HCT116 (cell line): ENCODE measurements around the gene PIK3R1. TPM values are rescaled to one million over a fixed set of nuclear protein-coding genes. Genes with fewer than 3 reads are reported as not detected.

Experiments
- ATAC-seq: fragments of 200-7000 bp; cut with Tn5 transposase; 2 replicates; pipeline ENCODE4 v1.9.1; 2020; ENCODE audit warnings: mild to moderate bottlenecking, moderate library complexity
- BruUV-seq: library from RNA; stranded (reverse); fragments of 400-500 nt; replicated peaks from 2 replicates; lab custom pipeline; 2021; lab: Mats Ljungman, UMichigan
- CTCF ChIA-PET: fragments of 300-600 bp; sonication (Branson Sonifier 250); formaldehyde crosslinking; loops from one replicate; lab custom pipeline; 2021; ENCODE audit warnings: antibody characterized with exemption; lab: Charles Lee
- POLR2A ChIA-PET: fragments of 300-600, 350-600 bp; sonication (Branson Sonifier 250); formaldehyde crosslinking; loops from one replicate; lab custom pipeline; 2021; ENCODE audit warnings: antibody characterized with exemption; lab: Charles Lee
- RAD21 ChIA-PET, 2 experiments: fragments of 300-600 bp; sonication (Branson Sonifier 250); formaldehyde crosslinking; loops; one replicate each; lab custom pipeline; 2023; ENCODE audit warnings: low total read pairs in 2 of 2; ENCODE audit not compliant: uncharacterized antibody in 2 of 2, unreplicated experiment in 2 of 2, low non-redundant PET in 1 of 2; lab: Charles Lee
- DNase-seq: peaks from one replicate; pipeline ENCODE4 v3.0.0-alpha.2; 2010; ENCODE audit warnings: low read depth, low spot score
- H2AFZ ChIP-seq: fragments of 200-600 bp; shearing (Covaris generic), sonication (generic); 2 replicates; pipeline ENCODE4 v1.6.1; 2017; ENCODE audit warnings: low read depth, mixed run types, mixed read lengths, antibody characterized with exemption, low read length; ENCODE audit not compliant: poor library complexity, severe bottlenecking
- H3K27ac ChIP-seq: 2 replicates; pipeline ENCODE4 v1.5.1; 2012; ENCODE audit warnings: low read depth, low read length
- H3K27me3 ChIP-seq: fragments of 200-600 bp; sonication (generic); 2 replicates; pipeline ENCODE4 v1.6.1; 2016; ENCODE audit warnings: mixed run types, low read length, mixed read lengths; ENCODE audit not compliant: insufficient read depth
- H3K36me3 ChIP-seq, 2 experiments: fragments of 200-500 bp in 1 of 2; fragments of 200-600 bp in 1 of 2; sonication (Bioruptor generic) in 1 of 2; sonication (generic) in 1 of 2; 2 replicates each; pipeline versions ENCODE4 v1.5.1 to v1.6.1; 2014 to 2016; ENCODE audit warnings: low read length in 2 of 2, inconsistent platforms in 1 of 2, mixed read lengths in 1 of 2, mixed run types in 1 of 2; ENCODE audit not compliant: insufficient read depth in 2 of 2, control insufficient read depth in 1 of 2
- H3K4me1 ChIP-seq, 2 experiments: fragments of 200-600 bp in 1 of 2; sonication (generic) in 1 of 2; 2 replicates each; pipeline versions ENCODE4 v1.5.1 to v1.6.1; 2012 to 2017; ENCODE audit warnings: low read length in 2 of 2, inconsistent platforms in 1 of 2, mild to moderate bottlenecking in 1 of 2, mixed read lengths in 1 of 2, mixed run types in 1 of 2, moderate library complexity in 1 of 2; ENCODE audit not compliant: insufficient read depth in 2 of 2, control insufficient read depth in 1 of 2
- H3K4me2 ChIP-seq: fragments of 200-600 bp; sonication (generic); 2 replicates; pipeline ENCODE4 v1.6.1; 2017; ENCODE audit warnings: mixed run types, low read length, mixed read lengths
- H3K4me3 ChIP-seq, 2 experiments: fragments of 200-600 bp in 1 of 2; sonication (generic) in 1 of 2; replicated peaks in 1 of 2; 2 replicates each; pipeline ENCODE4 v1.5.1; 2011 to 2016; ENCODE audit warnings: low read length in 2 of 2, control low read depth in 1 of 2, low read depth in 1 of 2, mild to moderate bottlenecking in 1 of 2, mixed read lengths in 1 of 2, mixed run types in 1 of 2
- H3K79me2 ChIP-seq: fragments of 200-600 bp; sonication (generic); 2 replicates; pipeline ENCODE4 v1.6.1; 2017; ENCODE audit warnings: mild to moderate bottlenecking, mixed run types, low read length, moderate library complexity, mixed read lengths; ENCODE audit not compliant: insufficient read depth
- H3K9ac ChIP-seq: fragments of 200-600 bp; sonication (generic); 2 replicates; pipeline ENCODE4 v1.6.1; 2016; ENCODE audit warnings: low read length, mixed read lengths
- H3K9me2 ChIP-seq: fragments of 200-600 bp; sonication (generic), shearing (Covaris generic); 2 replicates; pipeline ENCODE4 v1.6.1; 2017; ENCODE audit warnings: mixed run types, mild to moderate bottlenecking, moderate library complexity; ENCODE audit not compliant: insufficient read depth
- H3K9me3 ChIP-seq, 2 experiments: fragments of 200-500 bp in 1 of 2; fragments of 200-600 bp in 1 of 2; sonication (Bioruptor generic) in 1 of 2; sonication (generic) in 1 of 2; 2 replicates each; pipeline ENCODE4 v1.6.1; 2014 to 2017; ENCODE audit warnings: low read length in 2 of 2, mixed read lengths in 2 of 2, inconsistent platforms in 1 of 2, low read depth in 1 of 2, mild to moderate bottlenecking in 1 of 2, mixed run types in 1 of 2, moderate library complexity in 1 of 2; ENCODE audit not compliant: control insufficient read depth in 1 of 2, insufficient read depth in 1 of 2
- H4K20me1 ChIP-seq: fragments of 200-600 bp; sonication (generic), shearing (Covaris generic); 2 replicates; pipeline ENCODE4 v1.6.1; 2017; ENCODE audit warnings: mixed run types, mild to moderate bottlenecking, moderate library complexity; ENCODE audit not compliant: insufficient read depth
- CBX3 ChIP-seq: IDR thresholded peaks from 2 replicates; pipeline ENCODE4 v1.6.1; 2012; ENCODE audit warnings: low read depth
- CEBPB ChIP-seq: IDR thresholded peaks from 2 replicates; pipeline ENCODE4 v1.6.1; 2012; ENCODE audit warnings: low read depth
- EGR1 ChIP-seq: IDR thresholded peaks from 2 replicates; pipeline ENCODE4 v1.6.1; 2012; ENCODE audit warnings: low read depth
- ELF1 ChIP-seq: IDR thresholded peaks from 2 replicates; pipeline ENCODE4 v1.6.1; 2012; ENCODE audit warnings: low read depth, borderline replicate concordance
- EZH2 ChIP-seq: fragments of 200-600 bp; sonication (generic); IDR thresholded peaks from 2 replicates; pipeline ENCODE4 v1.6.1; 2017; ENCODE audit warnings: antibody characterized with exemption, mixed run types
- EZH2phosphoT487 ChIP-seq: fragments of 200-600 bp; IDR thresholded peaks from 2 replicates; pipeline ENCODE4 v1.6.1; 2018; ENCODE audit warnings: antibody characterized with exemption, borderline replicate concordance
- FOSL1 ChIP-seq: IDR thresholded peaks from 2 replicates; pipeline ENCODE4 v1.6.1; 2012; ENCODE audit warnings: low read depth
- POLR2A ChIP-seq: IDR thresholded peaks from 2 replicates; pipeline ENCODE4 v1.7.0; 2011; ENCODE audit warnings: borderline replicate concordance; ENCODE audit not compliant: insufficient read depth, insufficient read length; ENCODE audit errors: extremely low read depth
- POLR2AphosphoS5 ChIP-seq: IDR thresholded peaks from 2 replicates; pipeline ENCODE4 v1.6.1; 2011; ENCODE audit warnings: mild to moderate bottlenecking, low read depth, low read length, moderate library complexity
- RAD21 ChIP-seq: IDR thresholded peaks from 2 replicates; pipeline ENCODE4 v1.6.1; 2012; ENCODE audit warnings: low read depth, mild to moderate bottlenecking
- SP1 ChIP-seq: IDR thresholded peaks from 2 replicates; pipeline ENCODE4 v1.6.1; 2012; ENCODE audit warnings: low read depth
- SRF ChIP-seq: IDR thresholded peaks from 2 replicates; pipeline ENCODE4 v1.6.1; 2012; ENCODE audit warnings: low read depth
- TCF7L2 ChIP-seq: IDR thresholded peaks from 2 replicates; pipeline ENCODE4 v1.7.0; 2011; ENCODE audit warnings: borderline replicate concordance, inconsistent platforms; ENCODE audit not compliant: insufficient read depth, insufficient read length; ENCODE audit errors: extremely low read depth
- YY1 ChIP-seq: IDR thresholded peaks from 2 replicates; pipeline ENCODE4 v1.6.1; 2011; ENCODE audit warnings: low read length, low read depth, moderate library complexity, mild to moderate bottlenecking; ENCODE audit not compliant: insufficient replicate concordance; ENCODE audit errors: extremely low read depth
- ZFX ChIP-seq: fragments of 450-650 bp; IDR thresholded peaks from 2 replicates; pipeline ENCODE4 v1.6.1; 2017
- ZNF274 ChIP-seq: fragments of 200-500 bp; sonication (Bioruptor generic); IDR thresholded peaks from 2 replicates; pipeline ENCODE4 v1.6.1; 2014; ENCODE audit warnings: mild to moderate bottlenecking, low read depth, low read length, inconsistent platforms
- intact Hi-C: fragments of 100-400 bp; cut with micrococcal nuclease; formaldehyde crosslinking; loops from 2 replicates; pipeline ENCODE4 v1.10.0; 2022
- total RNA-seq: library from RNA; stranded (reverse); gene quantifications from one replicate; pipeline ENCODE4 v1.2.1, GENCODE V29; 2021; ENCODE audit not compliant: unreplicated experiment
- TF ChIP-seq, protein P1 (sequence below), 3 experiments: fragments of 200-600 bp in 1 of 3; sonication (generic) in 1 of 3; IDR thresholded peaks in 2 of 3; conservative IDR thresholded peaks in 1 of 3; 2 replicates each; pipeline ENCODE4 v1.5.1; 2012 to 2017; ENCODE audit warnings: low read depth in 2 of 3, low read length in 2 of 3, antibody characterized with exemption in 1 of 3, borderline replicate concordance in 1 of 3, control low read depth in 1 of 3, mild to moderate bottlenecking in 1 of 3, mixed read lengths in 1 of 3, mixed run types in 1 of 3, moderate library complexity in 1 of 3; ENCODE audit not compliant: insufficient read depth in 1 of 3
- TF ChIP-seq, protein P2 (sequence below): IDR thresholded peaks from 2 replicates; pipeline ENCODE4 v1.6.1; 2012; ENCODE audit warnings: low read depth
- TF ChIP-seq, protein P3 (sequence below): IDR thresholded peaks from 2 replicates; pipeline ENCODE4 v1.6.1; 2011; ENCODE audit warnings: mild to moderate bottlenecking, low read length, moderate library complexity; ENCODE audit not compliant: insufficient replicate concordance; ENCODE audit errors: extremely low read depth

PIK3R1 gene
- total RNA-seq, 1 experiment from 2014 or later = 7.2 TPM

DNA sequence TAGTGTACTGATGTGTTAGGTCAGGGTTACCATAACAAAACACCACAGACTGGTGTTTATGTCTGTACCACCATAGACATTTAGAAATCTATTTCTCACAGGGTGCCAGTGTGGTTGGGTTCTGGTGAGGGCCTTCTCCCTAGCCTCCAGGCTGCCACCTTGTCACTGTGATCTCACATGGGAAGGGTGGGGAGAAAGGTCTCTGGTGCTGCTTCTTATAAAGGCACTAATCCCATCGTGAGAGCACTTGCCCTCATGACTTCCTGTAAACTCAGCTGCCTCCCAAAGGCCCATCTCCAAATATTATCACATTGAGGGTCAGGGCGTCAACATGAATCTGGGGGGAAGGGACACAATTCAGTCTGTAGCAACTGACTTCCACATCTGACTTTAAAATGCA lies 49.8 kb downstream of the PIK3R1 start:
- Histone ChIP-seq H3K9me3 (no peaks in the 10 kb centered on the region), H3K9ac (no peak overlapping the region), H3K27ac (no peak overlapping the region), H2AFZ (no peak overlapping the region), H3K4me2 (no peak overlapping the region), H3K27me3 (no peaks in the 10 kb centered on the region), H3K36me3 (no peaks in the 10 kb centered on the region), H3K79me2 (no peaks in the 10 kb centered on the region), H3K4me1 (no peaks in the 10 kb centered on the region), H3K4me3 (no peak overlapping the region), H4K20me1 (no peaks in the 10 kb centered on the region), H3K9me2 (no peaks in the 10 kb centered on the region)
- no TSS peak for BruUV-seq
- no peak for TF ChIP-seq EZH2
- TF ChIP-seq TCF7L2 = no peak
- TF ChIP-seq, protein P1, sequence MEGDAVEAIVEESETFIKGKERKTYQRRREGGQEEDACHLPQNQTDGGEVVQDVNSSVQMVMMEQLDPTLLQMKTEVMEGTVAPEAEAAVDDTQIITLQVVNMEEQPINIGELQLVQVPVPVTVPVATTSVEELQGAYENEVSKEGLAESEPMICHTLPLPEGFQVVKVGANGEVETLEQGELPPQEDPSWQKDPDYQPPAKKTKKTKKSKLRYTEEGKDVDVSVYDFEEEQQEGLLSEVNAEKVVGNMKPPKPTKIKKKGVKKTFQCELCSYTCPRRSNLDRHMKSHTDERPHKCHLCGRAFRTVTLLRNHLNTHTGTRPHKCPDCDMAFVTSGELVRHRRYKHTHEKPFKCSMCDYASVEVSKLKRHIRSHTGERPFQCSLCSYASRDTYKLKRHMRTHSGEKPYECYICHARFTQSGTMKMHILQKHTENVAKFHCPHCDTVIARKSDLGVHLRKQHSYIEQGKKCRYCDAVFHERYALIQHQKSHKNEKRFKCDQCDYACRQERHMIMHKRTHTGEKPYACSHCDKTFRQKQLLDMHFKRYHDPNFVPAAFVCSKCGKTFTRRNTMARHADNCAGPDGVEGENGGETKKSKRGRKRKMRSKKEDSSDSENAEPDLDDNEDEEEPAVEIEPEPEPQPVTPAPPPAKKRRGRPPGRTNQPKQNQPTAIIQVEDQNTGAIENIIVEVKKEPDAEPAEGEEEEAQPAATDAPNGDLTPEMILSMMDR (IDR thresholded peaks at IDR 0.05 in 2 of 3, conservative IDR thresholded peaks at IDR 0.05 in 1 of 3; ENCODE audit: borderline replicate concordance in 1 of 3, insufficient read depth in 1 of 3, low read depth in 2 of 3, low read length in 2 of 3) = no peak
- no peak for TF ChIP-seq SP1
- TF ChIP-seq POLR2AphosphoS5 = no peak
- TF ChIP-seq YY1 = no peak
- no peak for TF ChIP-seq SRF
- TF ChIP-seq, protein P2, sequence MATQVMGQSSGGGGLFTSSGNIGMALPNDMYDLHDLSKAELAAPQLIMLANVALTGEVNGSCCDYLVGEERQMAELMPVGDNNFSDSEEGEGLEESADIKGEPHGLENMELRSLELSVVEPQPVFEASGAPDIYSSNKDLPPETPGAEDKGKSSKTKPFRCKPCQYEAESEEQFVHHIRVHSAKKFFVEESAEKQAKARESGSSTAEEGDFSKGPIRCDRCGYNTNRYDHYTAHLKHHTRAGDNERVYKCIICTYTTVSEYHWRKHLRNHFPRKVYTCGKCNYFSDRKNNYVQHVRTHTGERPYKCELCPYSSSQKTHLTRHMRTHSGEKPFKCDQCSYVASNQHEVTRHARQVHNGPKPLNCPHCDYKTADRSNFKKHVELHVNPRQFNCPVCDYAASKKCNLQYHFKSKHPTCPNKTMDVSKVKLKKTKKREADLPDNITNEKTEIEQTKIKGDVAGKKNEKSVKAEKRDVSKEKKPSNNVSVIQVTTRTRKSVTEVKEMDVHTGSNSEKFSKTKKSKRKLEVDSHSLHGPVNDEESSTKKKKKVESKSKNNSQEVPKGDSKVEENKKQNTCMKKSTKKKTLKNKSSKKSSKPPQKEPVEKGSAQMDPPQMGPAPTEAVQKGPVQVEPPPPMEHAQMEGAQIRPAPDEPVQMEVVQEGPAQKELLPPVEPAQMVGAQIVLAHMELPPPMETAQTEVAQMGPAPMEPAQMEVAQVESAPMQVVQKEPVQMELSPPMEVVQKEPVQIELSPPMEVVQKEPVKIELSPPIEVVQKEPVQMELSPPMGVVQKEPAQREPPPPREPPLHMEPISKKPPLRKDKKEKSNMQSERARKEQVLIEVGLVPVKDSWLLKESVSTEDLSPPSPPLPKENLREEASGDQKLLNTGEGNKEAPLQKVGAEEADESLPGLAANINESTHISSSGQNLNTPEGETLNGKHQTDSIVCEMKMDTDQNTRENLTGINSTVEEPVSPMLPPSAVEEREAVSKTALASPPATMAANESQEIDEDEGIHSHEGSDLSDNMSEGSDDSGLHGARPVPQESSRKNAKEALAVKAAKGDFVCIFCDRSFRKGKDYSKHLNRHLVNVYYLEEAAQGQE = no peak
- no peak for TF ChIP-seq RAD21
- no peak for TF ChIP-seq EZH2phosphoT487
- TF ChIP-seq ZFX = no peak
- no peak for TF ChIP-seq POLR2A
- TF ChIP-seq EGR1 = no peak
- TF ChIP-seq CBX3 = no peak
- TF ChIP-seq, protein P3, sequence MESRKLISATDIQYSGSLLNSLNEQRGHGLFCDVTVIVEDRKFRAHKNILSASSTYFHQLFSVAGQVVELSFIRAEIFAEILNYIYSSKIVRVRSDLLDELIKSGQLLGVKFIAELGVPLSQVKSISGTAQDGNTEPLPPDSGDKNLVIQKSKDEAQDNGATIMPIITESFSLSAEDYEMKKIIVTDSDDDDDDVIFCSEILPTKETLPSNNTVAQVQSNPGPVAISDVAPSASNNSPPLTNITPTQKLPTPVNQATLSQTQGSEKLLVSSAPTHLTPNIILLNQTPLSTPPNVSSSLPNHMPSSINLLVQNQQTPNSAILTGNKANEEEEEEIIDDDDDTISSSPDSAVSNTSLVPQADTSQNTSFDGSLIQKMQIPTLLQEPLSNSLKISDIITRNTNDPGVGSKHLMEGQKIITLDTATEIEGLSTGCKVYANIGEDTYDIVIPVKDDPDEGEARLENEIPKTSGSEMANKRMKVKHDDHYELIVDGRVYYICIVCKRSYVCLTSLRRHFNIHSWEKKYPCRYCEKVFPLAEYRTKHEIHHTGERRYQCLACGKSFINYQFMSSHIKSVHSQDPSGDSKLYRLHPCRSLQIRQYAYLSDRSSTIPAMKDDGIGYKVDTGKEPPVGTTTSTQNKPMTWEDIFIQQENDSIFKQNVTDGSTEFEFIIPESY = no peak
- TF ChIP-seq FOSL1 = no peak
- TF ChIP-seq ELF1 = no peak
- no peak for TF ChIP-seq ZNF274
- TF ChIP-seq CEBPB = no peak
- intact Hi-C loops = no loop called here
- POLR2A ChIA-PET = no interaction called here
- RAD21 ChIA-PET = no interaction called here
- CTCF ChIA-PET = interaction anchor here (1.5 kb wide), 1 partner anchor 13 kb away, joined by 7 read pairs; no protein-coding TSS in a partner anchor
- DNase-seq = no peak
- no peak for ATAC-seq
